Epidermal melanocyte (primary cell): ENCODE results near the gene TMEM129.
"Not testable (repeated sequence)": the region's sequence is repeated elsewhere in the genome, so short reads cannot be mapped to it uniquely, and the experiment has no call there.

ENCODE experiments used
- DNase-seq: peaks from one replicate; pipeline ENCODE4 v3.0.0; 2011; ENCODE audit warnings: low spot score; ENCODE audit not compliant: insufficient read length

The TMEM129 gene

GRCh38 chr4:1721666-1722550 is 785 bp upstream of the TMEM129 start:
- DNase-seq = no peak

DNA sequence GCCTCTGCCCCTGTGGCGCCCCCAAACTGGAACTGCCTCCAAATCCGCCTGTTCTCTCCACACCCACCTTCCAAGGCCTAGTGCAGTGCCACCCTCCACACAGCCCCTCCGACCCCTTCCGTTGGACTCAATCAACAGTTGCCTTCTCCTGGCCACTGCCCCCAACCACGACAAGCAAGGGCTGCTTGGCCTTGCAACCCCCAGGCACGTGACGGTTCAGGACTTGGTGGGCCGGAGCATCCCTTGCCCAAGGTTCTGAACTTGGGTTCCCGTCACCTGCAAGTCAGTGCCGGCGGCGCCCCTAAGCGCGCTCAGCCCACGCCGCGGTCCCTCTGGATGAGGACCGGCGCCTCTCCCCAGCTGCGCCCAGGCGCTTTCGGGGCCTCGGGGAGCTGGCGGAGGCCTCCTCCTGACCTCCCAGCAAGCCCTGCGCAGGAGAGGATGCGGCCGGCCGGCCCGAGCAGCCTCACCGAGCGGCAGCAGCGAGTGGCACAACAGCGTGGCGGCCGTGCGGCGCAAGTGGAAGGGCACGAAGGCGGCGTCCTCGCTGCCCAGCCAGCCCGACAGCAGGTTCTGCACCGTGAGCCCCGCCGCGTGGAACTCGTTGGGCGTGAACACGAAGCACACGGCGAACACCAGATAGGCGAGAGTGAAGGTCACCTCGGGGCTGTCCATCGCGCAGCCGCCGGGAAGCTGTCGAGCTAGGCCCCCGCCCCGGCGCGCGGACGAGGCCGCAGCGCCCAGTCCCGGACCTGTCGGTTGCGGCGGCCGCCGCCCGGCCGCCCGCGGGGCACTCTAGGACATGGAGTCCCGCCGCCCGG is 750 bp downstream of the TMEM129 start:
- DNase-seq = peak; percentile 36

DNA sequence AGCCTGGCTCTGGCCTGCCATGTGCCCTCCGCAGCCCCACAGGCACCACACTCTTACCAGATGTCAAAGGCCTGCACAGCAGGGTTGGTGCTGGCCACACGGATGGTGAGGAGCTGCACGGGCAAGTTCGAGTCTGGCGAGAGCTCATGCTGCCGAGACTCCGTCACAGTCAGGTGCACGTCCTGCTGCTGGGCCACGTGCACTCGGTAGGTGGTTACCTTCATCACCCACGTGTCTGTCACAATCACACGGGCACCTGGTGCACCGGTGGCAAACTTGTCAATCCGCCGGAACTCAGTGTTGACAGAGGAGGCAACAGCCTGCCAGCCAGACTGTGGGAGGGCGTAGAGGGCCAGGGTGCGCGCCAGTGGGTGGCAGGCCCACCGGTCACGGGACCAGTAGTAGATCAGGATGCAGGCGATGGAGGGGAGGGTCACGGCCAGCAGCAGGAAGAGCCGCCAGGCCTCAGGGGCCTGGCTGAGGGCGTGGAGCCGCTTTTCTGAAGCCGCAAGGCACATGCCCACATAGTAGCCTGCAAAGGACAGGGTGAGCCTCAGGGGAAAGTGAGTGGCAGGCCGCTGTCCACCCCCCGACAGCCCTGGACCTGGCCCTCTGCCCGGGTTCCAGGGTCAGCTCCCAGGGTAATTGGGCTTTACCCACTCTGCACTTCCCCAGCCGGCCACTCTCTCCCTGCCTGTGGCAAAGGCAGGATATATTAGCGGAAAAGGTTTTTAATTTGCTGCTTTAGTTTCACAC is 2.9 kb downstream of the TMEM129 start:
- DNase-seq = peak; percentile 59

GRCh38 chr4:1717129-1718094 is 3.7 kb downstream of the TMEM129 start:
- no peak for DNase-seq

GRCh38 chr4:1716065-1716945 is 4.8 kb downstream of the TMEM129 start:
- DNase-seq = no peak

DNA sequence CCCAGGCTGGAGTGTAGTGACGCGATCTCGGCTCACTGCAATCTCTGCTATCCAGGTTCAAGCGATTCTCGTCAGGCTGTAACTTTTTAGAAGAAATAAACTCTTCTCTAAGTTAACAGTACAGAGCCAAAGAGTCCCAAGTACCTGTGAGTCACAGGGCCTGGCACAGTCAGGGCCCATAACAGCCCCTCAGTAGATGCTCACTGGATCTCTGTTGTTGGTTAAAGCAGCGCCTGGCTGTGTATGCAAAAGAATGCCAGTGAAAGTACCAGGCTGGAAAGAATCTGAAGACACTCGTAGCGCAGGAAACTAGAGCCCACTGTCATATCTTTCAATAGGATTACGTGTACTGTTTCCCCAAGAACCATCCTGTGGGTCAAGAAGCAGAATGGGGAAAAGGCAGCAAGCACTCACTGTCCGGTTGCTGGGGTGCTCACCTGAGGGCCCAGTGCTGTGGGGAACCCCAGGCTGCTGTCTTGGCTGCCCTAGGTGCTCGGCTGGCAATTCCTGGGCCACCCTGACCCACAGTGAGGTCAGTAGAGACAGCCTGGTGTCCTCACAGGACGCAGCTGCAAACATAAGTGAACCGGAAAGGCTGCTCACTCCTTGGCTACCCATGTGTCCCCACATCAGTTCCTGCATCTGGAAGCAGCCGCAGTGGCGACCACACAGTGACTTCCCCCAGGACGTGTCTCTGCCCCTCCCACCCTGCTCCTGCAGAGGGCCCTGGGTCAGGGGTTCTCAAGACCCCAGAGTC is 5.9 kb downstream of the TMEM129 start:
- DNase-seq = no peak

- no peak for DNase-seq
Measured at GRCh38 chr4:1714303-1715001, 6.7 kb downstream of the TMEM129 start.

GRCh38 chr4:1713003-1713851 is 7.9 kb downstream of the TMEM129 start:
- DNase-seq = no peak

GRCh38 chr4:1712216-1713002 is 8.7 kb downstream of the TMEM129 start, which contains the start of gene SLBP:
Gene SLBP, minus strand, starts transcription at chr4:1712319. Its CDS starts 131 bp downstream, at chr4:1712188.
- DNase-seq = peak; percentile 94

DNA sequence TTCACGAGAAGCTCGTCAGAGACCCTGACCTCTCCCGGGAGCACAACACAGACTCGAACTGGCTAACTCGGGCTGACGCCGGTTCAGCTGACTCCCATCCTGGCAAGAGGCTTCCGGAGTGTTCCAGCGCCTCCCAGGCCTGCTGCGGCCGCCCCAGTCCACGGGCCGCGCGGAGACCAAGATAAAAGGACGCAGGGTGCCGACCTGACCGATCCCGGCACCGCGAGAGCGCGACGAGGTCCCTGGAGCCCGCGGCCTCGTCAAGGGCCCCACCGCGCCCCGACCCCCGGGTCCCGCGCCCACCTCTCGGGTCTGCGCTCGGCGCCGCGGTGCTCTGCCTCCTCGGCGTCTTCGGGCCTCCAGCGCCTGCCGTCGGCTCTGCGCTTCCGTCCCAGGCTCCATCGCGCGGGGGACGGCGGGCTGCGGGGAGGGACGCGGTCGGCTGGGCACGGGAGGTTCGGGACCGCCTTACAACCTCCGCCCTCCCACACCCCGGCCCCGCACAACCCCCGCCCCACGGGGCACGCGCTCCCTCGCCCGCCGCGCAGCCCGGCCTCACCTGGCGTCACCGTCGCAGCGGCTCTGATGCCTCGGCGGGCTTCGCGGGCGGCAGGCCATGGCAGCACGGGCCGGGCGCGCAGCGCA is 9.4 kb downstream of the TMEM129 start:
- peak; percentile 46 for DNase-seq

DNA sequence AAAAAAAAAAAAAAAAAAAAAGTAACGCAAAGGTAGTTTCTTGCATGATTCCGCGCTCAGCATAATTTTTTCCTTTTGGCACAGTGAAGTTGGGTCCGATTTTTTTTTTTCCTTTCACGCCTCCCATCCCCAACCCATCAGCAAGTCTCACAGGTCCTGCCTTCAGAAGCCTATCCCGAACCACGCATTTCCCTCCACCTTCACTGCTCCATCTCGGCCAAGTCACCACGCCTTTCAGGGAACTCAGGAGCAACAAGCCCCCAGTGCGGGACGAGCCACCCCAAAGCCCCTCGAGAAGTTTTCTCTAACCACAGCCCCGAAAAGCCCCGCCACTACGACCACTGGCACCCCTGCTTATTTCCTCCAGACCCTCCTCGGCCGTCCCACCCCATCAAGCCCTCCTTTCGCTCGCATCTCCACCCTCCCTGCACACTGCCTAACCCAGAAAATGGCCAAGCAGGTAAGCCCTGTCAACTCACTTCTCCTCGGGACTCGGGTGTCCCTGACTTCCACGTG is 10.0 kb downstream of the TMEM129 start:
- DNase-seq = no peak

- no peak for DNase-seq
Measured at GRCh38 chr4:1708581-1708980, 12.5 kb downstream of the TMEM129 start.

DNA sequence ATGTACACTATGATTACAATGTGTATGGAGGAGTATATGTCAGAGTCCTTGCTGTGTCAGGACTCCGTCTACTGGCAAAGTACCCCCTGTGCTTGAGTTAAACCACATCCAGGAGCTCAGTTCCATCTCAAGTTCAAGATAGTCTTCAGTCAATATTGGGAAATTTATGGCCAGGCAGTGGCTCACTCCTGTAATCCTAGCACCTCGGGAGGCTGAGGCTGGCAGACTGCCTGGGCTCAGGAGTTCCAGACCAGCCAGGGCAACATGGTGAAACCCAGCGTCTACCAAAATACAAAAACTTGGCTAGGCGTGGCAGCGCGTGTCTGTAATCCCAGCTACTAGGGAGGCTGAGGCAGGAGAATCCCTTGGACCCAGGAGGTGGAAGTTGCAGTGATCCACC is 14.8 kb downstream of the TMEM129 start:
- DNase-seq = no peak

DNA sequence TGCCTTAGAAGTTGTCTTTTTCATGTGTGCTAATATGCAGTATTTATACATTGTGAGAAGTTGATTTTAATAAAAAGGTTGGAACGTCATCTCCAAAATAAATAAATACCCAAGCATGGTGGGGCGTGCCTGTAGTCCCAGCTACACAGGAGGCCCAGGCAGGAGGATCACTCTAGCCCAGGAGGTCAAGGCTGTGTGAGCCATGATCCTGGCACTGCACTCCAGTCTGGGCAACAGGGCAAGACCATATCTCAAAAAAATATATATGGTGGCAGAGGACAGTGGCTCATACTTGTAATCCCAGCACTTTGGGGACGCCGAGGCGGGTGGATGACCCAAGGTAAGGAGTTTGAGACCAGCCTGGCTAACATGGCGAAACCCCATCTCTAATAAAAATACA is 15.4 kb downstream of the TMEM129 start:
- DNase-seq = no peak

DNA sequence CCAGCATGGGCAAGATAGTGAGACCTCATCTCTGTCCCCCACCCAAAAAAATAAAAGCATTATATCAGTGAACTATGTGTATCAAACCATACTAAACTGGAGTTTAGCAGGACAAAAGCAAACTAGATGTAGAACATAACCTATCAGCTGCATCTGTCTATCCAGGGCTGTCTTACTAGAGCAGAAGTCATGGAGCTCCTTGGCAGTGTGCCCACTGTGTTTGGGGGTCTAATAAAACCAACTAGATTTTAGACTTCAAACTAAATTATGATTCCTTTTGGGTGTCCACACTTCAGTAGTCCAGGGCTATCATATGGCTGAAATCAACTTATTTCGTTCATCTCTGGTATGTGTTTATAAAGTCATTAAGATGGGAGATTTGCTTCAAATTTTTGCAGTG is 17.3 kb downstream of the TMEM129 start:
- DNase-seq = no peak

GRCh38 chr4:1701671-1702070 is 19.5 kb downstream of the TMEM129 start:
- not testable (repeated sequence) for DNase-seq
